Activated naive CD4-positive, alpha-beta T cell treated with anti-CD3 and anti-CD28 coated beads, Interleukin-2, amount 10 ng/mL, durations not matched to agents 7 days and 5 days (primary cell): ENCODE data around the gene CBX1.
"Not testable (repeated sequence)": the region's sequence is repeated elsewhere in the genome, so short reads cannot be mapped to it uniquely, and the experiment has no call there.

Source experiments
- CTCF ChIA-PET: fragments of 350-600 bp; sonication (Branson Sonifier 250); formaldehyde crosslinking; loops from one replicate; lab custom pipeline; 2021; ENCODE audit warnings: antibody characterized with exemption; lab: Charles Lee
- DNase-seq: peaks from one replicate; pipeline ENCODE4 v3.0.0-alpha.2; 2020
- H3K27ac Mint-ChIP-seq: one replicate; pipeline ENCODE4 v1.8.0; 2021; ENCODE audit warnings: mild to moderate bottlenecking, moderate library complexity, mixed read lengths
- H3K27me3 Mint-ChIP-seq: one replicate; pipeline ENCODE4 v1.8.0; 2021; ENCODE audit warnings: mild to moderate bottlenecking, mixed read lengths
- H3K36me3 Mint-ChIP-seq: one replicate; pipeline ENCODE4 v1.8.0; 2021; ENCODE audit warnings: mixed read lengths
- H3K4me1 Mint-ChIP-seq: one replicate; pipeline ENCODE4 v1.8.0; 2021; ENCODE audit warnings: mixed read lengths
- H3K4me3 Mint-ChIP-seq: one replicate; pipeline ENCODE4 v1.8.0; 2021; ENCODE audit warnings: mild to moderate bottlenecking, moderate library complexity, mixed read lengths
- H3K9me3 Mint-ChIP-seq: one replicate; pipeline ENCODE4 v1.8.0; 2021; ENCODE audit warnings: mixed read lengths

CBX1 gene

GRCh38 chr17:48107137-48108055 is 6.1 kb upstream of the CBX1 start, which contains the start of gene SNX11:
Gene SNX11, plus strand, starts transcription at chr17:48107766. Its CDS starts 4,278 bp downstream, at chr17:48112044.
- Mint-ChIP-seq H3K27me3 (no peaks in the 10 kb centered on the region), H3K4me1 (peaks cover 70% of the 10 kb centered on the region), H3K9me3 (peaks cover 12% of the 10 kb centered on the region), H3K4me3 (peak within 1 kb of the TSS; percentile 91), H3K36me3 (peaks cover 32% of the 10 kb centered on the region), H3K27ac (peak within 1 kb of the TSS; percentile 90)
- DNase-seq: peak; percentile 98
- CTCF ChIA-PET: interaction anchor here (1.1 to 1.6 kb wide), 5 partner anchors 9 to 80 kb away, joined by 3 to 6 read pairs (median 4); no protein-coding TSS in a partner anchor

- no peaks in the 10 kb centered on the region for H3K27me3 Mint-ChIP-seq
- peak overlapping the region; percentile 90 for H3K27ac Mint-ChIP-seq
- CTCF ChIA-PET: interaction anchor here (1.0 to 1.3 kb wide), 2 partner anchors 9 to 160 kb away, joined by 3 read pairs; no protein-coding TSS in a partner anchor
- H3K36me3 Mint-ChIP-seq: peaks cover 26% of the 10 kb centered on the region
- no peak for DNase-seq
- H3K4me3 Mint-ChIP-seq: peak overlapping the region; percentile 91
- peaks cover 68% of the 10 kb centered on the region for H3K4me1 Mint-ChIP-seq
- peaks cover 13% of the 10 kb centered on the region for H3K9me3 Mint-ChIP-seq
Observed at GRCh38 chr17:48106802-48107136, 5.5 kb upstream of the CBX1 start.

DNA sequence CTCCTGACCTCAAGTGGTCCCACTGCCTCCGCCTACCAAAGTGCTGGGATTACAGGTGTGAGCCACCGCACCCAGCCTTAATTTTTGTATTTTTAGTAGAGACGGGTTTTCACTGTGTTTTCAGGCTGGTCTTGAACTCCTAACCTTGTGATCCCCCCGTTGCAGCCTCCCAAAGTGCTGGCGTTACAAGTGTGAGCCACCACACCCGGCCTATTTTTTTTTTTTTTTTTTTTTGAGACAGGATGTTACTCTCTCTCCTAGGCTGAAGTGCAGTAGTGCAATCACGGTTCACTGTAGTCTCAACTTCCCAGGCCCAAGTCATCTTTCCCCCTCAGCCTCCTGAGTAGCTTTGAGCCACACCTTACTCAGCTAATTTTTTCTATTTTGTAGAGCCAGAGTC is 3.2 kb upstream of the CBX1 start:
- peak overlapping the region; percentile 6 for H3K4me3 Mint-ChIP-seq
- peaks cover 67% of the 10 kb centered on the region for H3K4me1 Mint-ChIP-seq
- DNase-seq: no peak

DNA sequence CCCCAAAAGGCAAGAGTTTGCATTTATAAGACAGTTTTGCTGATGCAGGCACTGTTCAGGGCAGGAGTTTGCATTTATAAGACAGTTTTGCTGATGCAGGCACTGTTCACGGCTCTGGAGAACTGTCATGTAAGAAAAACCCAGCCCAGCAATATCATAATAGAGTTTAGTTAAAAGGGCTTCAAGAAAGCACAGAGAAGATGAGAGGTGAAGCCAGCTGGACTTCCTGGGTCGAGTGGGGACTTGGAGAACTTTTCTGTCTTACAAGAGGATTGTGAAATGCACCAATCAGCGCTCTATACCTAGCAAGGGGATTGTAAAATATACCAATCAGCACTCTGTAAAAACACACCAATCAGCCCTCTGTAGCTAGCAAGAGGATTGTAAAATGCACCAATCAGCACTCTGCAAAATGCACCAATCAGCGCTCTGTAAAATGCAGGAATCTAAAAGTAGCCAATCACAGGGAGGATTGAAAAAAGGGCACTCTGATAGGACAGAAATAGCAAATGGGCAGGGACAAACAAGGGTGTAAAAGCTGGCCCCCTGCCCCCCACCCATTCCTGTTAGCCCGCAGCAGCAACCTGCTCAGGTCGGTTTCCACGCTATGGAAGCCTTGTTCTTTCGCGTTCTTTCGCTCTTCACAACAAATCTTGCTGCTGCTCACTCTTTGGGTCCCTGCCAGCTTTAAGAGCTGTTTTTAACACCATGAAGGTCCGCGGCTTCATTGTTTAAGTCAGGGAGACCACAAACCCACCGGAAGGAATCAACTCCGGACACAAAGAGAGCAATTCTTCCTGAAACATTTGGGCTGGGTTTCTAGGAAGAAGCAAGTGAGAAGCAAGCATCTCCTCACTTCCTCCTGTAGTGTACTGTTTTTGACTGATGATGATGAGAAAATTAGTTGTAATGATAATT is 1.8 kb upstream of the CBX1 start:
- Mint-ChIP-seq H3K4me1 (peaks cover 68% of the 10 kb centered on the region), H3K9me3 (peaks cover 13% of the 10 kb centered on the region), H3K27ac (peak overlapping the region; percentile 92), H3K27me3 (no peaks in the 10 kb centered on the region), H3K36me3 (peaks cover 15% of the 10 kb centered on the region), H3K4me3 (peak overlapping the region; percentile 40)
- CTCF ChIA-PET: interaction anchor here (0.6 to 1.4 kb wide), 3 partner anchors 28 to 161 kb away, joined by 3 to 4 read pairs (median 3); partner anchors contain the start of gene PNPO
- DNase-seq: peak; percentile 61

More for the DNA sequence above, 3.2 kb upstream of the CBX1 start:
- CTCF ChIA-PET: interaction anchor here (0.9 kb wide), 1 partner anchor 30 kb away, joined by 3 read pairs; no protein-coding TSS in a partner anchor
- peak overlapping the region; percentile 49 for H3K27ac Mint-ChIP-seq
- H3K9me3 Mint-ChIP-seq: peaks cover 13% of the 10 kb centered on the region
- H3K27me3 Mint-ChIP-seq: no peaks in the 10 kb centered on the region
- peaks cover 15% of the 10 kb centered on the region for H3K36me3 Mint-ChIP-seq

GRCh38 chr17:48102043-48102750 is 919 bp upstream of the CBX1 start:
- no peak for DNase-seq
- CTCF ChIA-PET: interaction anchor here (0.6 to 1.0 kb wide), 4 partner anchors 29 to 402 kb away, joined by 3 to 4 read pairs (median 4); no protein-coding TSS in a partner anchor
- peaks cover 71% of the 10 kb centered on the region for H3K4me1 Mint-ChIP-seq
- H3K36me3 Mint-ChIP-seq: peaks cover 15% of the 10 kb centered on the region
- peak overlapping the region; percentile 93 for H3K27ac Mint-ChIP-seq
- peaks cover 13% of the 10 kb centered on the region for H3K9me3 Mint-ChIP-seq
- H3K27me3 Mint-ChIP-seq: no peaks in the 10 kb centered on the region
- H3K4me3 Mint-ChIP-seq: peak overlapping the region; percentile 97

DNA sequence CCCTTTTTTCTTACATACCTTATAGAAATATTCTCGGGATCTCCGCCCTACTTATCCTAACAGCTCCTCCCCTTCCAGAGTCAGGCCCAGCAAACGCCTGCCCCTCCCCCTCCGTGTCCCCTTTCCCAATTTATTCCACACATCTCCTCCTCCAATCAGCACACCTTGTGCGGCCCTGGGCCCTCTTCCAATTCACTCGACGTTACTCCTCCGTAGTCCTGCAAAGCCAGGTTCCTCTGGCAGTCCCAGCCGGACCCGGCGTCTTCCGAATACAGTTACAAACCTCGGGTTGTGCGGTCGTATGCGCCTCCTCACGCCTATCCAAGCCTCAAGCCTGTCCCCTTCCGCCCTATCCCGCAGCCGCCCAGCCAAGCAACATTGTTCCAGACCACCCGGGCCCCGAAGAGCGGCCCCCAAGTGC is 677 bp downstream of the CBX1 start:
- Mint-ChIP-seq H3K27me3 (no peaks in the 10 kb centered on the region), H3K4me1 (peaks cover 70% of the 10 kb centered on the region), H3K9me3 (peaks cover 13% of the 10 kb centered on the region), H3K27ac (peak overlapping the region; percentile 93), H3K4me3 (peak overlapping the region; percentile 97), H3K36me3 (peaks cover 15% of the 10 kb centered on the region)
- CTCF ChIA-PET: interaction anchor here (1.0 to 1.1 kb wide), 3 partner anchors 12 to 75 kb away, joined by 3 to 6 read pairs (median 3); no protein-coding TSS in a partner anchor
- DNase-seq: no peak

DNA sequence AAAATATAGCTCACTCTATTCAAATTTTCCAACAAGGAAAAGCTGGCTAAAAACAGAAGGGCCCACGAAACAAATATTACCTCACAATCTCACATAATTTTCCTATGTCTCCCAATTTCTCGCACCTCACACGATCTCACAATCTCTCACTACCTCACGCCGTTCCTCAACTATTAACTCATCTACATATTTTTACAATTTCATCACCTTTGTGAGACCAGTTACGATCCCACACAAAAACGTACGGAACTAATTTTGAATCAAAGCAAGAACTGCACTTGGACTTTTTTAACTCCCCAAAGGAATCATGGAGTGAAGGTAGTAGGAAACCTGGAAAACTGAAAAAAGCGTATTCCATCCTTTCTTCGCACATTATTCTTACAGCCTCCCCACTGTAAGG is 1.1 kb downstream of the CBX1 start:
- H3K4me1 Mint-ChIP-seq: peaks cover 70% of the 10 kb centered on the region
- CTCF ChIA-PET: interaction anchor here (1.3 kb wide), 1 partner anchor 19 kb away, joined by 4 read pairs; no protein-coding TSS in a partner anchor

DNA sequence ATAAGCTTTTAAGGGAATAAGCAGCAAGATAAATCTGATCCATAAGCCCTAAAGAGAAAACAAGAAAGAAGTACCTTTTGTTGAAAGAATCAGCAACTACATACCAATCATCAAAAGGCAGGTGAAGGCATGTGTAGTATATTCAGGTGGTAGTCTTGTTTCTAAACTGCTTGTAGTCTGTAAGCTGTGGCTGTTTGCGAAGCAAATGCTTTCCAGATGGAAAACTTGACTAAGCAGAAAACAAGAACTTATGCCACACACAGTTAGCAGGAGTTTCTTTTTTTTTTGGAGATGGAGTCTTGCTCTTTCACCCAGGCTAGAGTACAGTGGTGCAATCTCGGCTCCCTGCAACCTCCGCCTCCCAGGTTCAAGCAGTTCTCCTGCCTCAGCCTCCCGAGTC is 5.7 kb downstream of the CBX1 start:
- H3K27ac Mint-ChIP-seq: no peak overlapping the region
- CTCF ChIA-PET: interaction anchor here (0.8 to 4.3 kb wide), 5 partner anchors 12 to 71 kb away, joined by 3 to 52 read pairs (median 4); no protein-coding TSS in a partner anchor
- peaks cover 12% of the 10 kb centered on the region for H3K36me3 Mint-ChIP-seq
- H3K4me3 Mint-ChIP-seq: no peak overlapping the region
- H3K9me3 Mint-ChIP-seq: no peaks in the 10 kb centered on the region
- no peak for DNase-seq
- peaks cover 34% of the 10 kb centered on the region for H3K4me1 Mint-ChIP-seq
- H3K27me3 Mint-ChIP-seq: no peaks in the 10 kb centered on the region

More for the DNA sequence above, 1.1 kb downstream of the CBX1 start:
- Mint-ChIP-seq H3K4me3 (peak overlapping the region; percentile 97), H3K36me3 (peaks cover 17% of the 10 kb centered on the region), H3K27me3 (no peaks in the 10 kb centered on the region), H3K9me3 (peaks cover 13% of the 10 kb centered on the region), H3K27ac (no peak overlapping the region)
- DNase-seq: no peak

DNA sequence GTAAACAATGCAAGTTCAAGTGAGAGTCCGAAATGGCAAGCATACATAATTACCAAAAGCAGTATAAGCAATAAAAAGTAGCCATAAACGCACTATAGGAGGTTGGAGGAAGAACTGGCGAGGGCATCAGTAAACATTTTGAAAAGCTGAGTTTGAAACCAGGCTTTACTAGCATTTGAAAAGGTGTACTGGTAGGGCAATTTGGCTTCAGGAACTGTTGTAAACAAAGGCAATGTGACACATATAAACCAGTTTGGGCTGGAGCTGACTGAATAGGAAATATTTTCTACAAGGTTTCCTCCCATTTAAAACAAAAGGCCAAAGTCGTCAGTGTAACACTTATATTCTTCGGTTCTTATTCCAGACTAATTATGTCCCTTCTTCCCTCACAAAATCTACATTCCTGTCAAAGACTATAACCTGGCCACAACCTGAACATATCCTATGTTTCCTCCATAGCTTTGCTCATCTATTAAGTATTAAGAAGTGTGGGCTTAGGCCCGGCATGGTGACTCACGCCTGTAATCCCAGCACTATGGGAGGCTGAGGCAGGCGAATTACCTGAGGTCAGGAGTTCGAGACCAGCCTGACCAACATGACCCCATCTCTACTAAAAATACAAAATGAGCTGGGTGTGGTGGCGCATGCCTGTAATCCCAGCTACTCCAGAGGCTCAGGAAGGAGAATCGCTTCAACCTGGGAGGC is 7.8 kb downstream of the CBX1 start:
- Mint-ChIP-seq H3K27ac (no peak overlapping the region), H3K9me3 (no peaks in the 10 kb centered on the region), H3K4me3 (no peak overlapping the region), H3K4me1 (peaks cover 16% of the 10 kb centered on the region), H3K36me3 (peaks cover 12% of the 10 kb centered on the region), H3K27me3 (no peaks in the 10 kb centered on the region)
- DNase-seq: no peak
- CTCF ChIA-PET: interaction anchor here (1.4 kb wide), 1 partner anchor 12 kb away, joined by 5 read pairs; no protein-coding TSS in a partner anchor

- H3K9me3 Mint-ChIP-seq: no peaks in the 10 kb centered on the region
- peaks cover 13% of the 10 kb centered on the region for H3K4me1 Mint-ChIP-seq
- no peaks in the 10 kb centered on the region for H3K36me3 Mint-ChIP-seq
- H3K4me3 Mint-ChIP-seq: no peak overlapping the region
- no peaks in the 10 kb centered on the region for H3K27me3 Mint-ChIP-seq
- DNase-seq: no peak
- CTCF ChIA-PET: interaction anchor here (0.6 to 1.3 kb wide), 3 partner anchors 11 to 498 kb away, joined by 3 to 5 read pairs (median 4); no protein-coding TSS in a partner anchor
- no peak overlapping the region for H3K27ac Mint-ChIP-seq
Observed at GRCh38 chr17:48084932-48085331, 16.3 kb downstream of the CBX1 start.

- no peaks in the 10 kb centered on the region for H3K27me3 Mint-ChIP-seq
- H3K4me1 Mint-ChIP-seq: peaks cover 13% of the 10 kb centered on the region
- CTCF ChIA-PET: interaction anchor here (0.9 to 6.0 kb wide), 13 partner anchors 11 to 511 kb away, joined by 3 to 64 read pairs (median 5); partner anchors contain the start of gene HOXB5
Observed at GRCh38 chr17:48081858-48082257, 19.4 kb downstream of the CBX1 start.

DNA sequence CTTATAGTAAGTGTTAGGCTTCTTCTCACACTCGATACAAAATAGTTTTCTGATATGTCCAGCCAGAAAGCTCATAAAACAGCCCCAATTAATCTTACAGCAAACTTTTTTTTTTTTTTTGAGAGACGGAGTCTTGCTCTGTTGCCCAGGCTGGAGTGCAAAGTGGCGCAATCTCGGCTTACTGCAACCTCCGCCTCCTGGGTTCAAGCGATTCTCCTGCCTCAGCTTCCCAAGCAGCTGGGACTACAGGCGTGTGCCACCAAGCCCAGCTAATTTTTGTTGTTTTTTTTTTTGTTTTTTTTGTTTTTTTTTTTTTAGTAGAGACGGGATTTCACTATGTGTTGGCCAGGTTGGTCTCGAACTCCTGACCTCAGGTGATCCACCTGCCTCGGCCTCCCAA is 24.1 kb downstream of the CBX1 start:
- H3K4me3 Mint-ChIP-seq, H3K27me3 Mint-ChIP-seq, H3K9me3 Mint-ChIP-seq, DNase-seq, H3K4me1 Mint-ChIP-seq, H3K27ac Mint-ChIP-seq: not testable (repeated sequence)
- CTCF ChIA-PET: interaction anchor here (0.6 to 8.3 kb wide), 7 partner anchors 10 to 51 kb away, joined by 3 to 115 read pairs (median 4); no protein-coding TSS in a partner anchor
- H3K36me3 Mint-ChIP-seq: peaks cover 18% of the 10 kb centered on the region

More at GRCh38 chr17:48081858-48082257, 19.4 kb downstream of the CBX1 start:
- no peak overlapping the region for H3K4me3 Mint-ChIP-seq
- H3K27ac Mint-ChIP-seq: no peak overlapping the region
- DNase-seq: no peak
- no peaks in the 10 kb centered on the region for H3K9me3 Mint-ChIP-seq
- no peaks in the 10 kb centered on the region for H3K36me3 Mint-ChIP-seq
